IMR-90 (cell line): Measurements from ENCODE around the gene MRPL3. TPM values are rescaled to one million over a fixed set of nuclear protein-coding genes. Genes with fewer than 3 reads are reported as not detected.

Experiments
- ATAC-seq: fragments of 200-7000 bp; cut with Tn5 transposase; 2 replicates; pipeline ENCODE4 v1.9.1; 2020; ENCODE audit warnings: low read depth, mild to moderate bottlenecking, moderate library complexity
- BruUV-seq: library from RNA; stranded (reverse); fragments of 400-500 nt; replicated peaks from 2 replicates; lab custom pipeline; 2021; lab: Mats Ljungman, UMichigan
- CTCF ChIA-PET: fragments of 300-600 bp; formaldehyde crosslinking; extraction: SDS; loops from one replicate; lab custom pipeline; 2021; ENCODE audit warnings: antibody characterized with exemption; lab: Yijun Ruan, JAX
- POLR2A ChIA-PET: fragments of 300-600 bp; sonication (Branson Sonifier 250); formaldehyde crosslinking; loops from one replicate; lab custom pipeline; 2022; ENCODE audit warnings: antibody characterized with exemption; ENCODE audit not compliant: unreplicated experiment; lab: Charles Lee
- DNase-seq: peaks from one replicate; pipeline ENCODE4 v3.0.0; 2013
- H2AFZ ChIP-seq: replicated peaks from 2 replicates; pipeline ENCODE3; 2013; ENCODE audit warnings: low read length, mild to moderate bottlenecking; ENCODE audit not compliant: poor library complexity
- H2AK5ac ChIP-seq: 2 replicates; pipeline ENCODE4 v1.6.1; 2013; ENCODE audit warnings: low read depth, low read length, inconsistent platforms
- H2AK9ac ChIP-seq: replicated peaks from 2 replicates; pipeline ENCODE3; 2013; ENCODE audit warnings: mild to moderate bottlenecking, low read depth, low read length, moderate library complexity; ENCODE audit not compliant: poor library complexity
- H2BK120ac ChIP-seq: 2 replicates; pipeline ENCODE4 v1.6.1; 2013; ENCODE audit warnings: low read depth, low read length, inconsistent platforms
- H2BK15ac ChIP-seq: 3 replicates; pipeline ENCODE4 v1.6.1; 2013; ENCODE audit warnings: low read depth, low read length, inconsistent platforms
- H2BK20ac ChIP-seq: 2 replicates; pipeline ENCODE4 v1.6.1; 2013; ENCODE audit warnings: low read depth, mild to moderate bottlenecking, inconsistent platforms, low read length, moderate library complexity
- H2BK5ac ChIP-seq: 2 replicates; pipeline ENCODE4 v1.6.1; 2013; ENCODE audit warnings: mild to moderate bottlenecking, low read depth, low read length, inconsistent platforms; ENCODE audit not compliant: poor library complexity, severe bottlenecking
- H3K14ac ChIP-seq: replicated peaks from 2 replicates; pipeline ENCODE4 v1.6.1; 2013; ENCODE audit warnings: low read depth, low read length, inconsistent platforms
- H3K18ac ChIP-seq: 2 replicates; pipeline ENCODE4 v1.6.1; 2013; ENCODE audit warnings: low read depth, low read length, control low read depth
- H3K23ac ChIP-seq: 2 replicates; pipeline ENCODE4 v1.6.1; 2013; ENCODE audit warnings: low read depth, low read length, inconsistent platforms
- H3K27ac ChIP-seq: 2 replicates; pipeline ENCODE4 v1.5.1; 2013; ENCODE audit warnings: mild to moderate bottlenecking, control low read depth, low read length; ENCODE audit not compliant: insufficient read depth
- H3K27me3 ChIP-seq: 2 replicates; pipeline ENCODE4 v1.6.1; 2013; ENCODE audit warnings: low read length; ENCODE audit not compliant: control insufficient read depth, insufficient read depth
- H3K36me3 ChIP-seq: 2 replicates; pipeline ENCODE4 v1.6.1; 2013; ENCODE audit warnings: low read length, mixed read lengths; ENCODE audit not compliant: control insufficient read depth, insufficient read depth
- H3K4ac ChIP-seq: 2 replicates; pipeline ENCODE4 v1.6.1; 2013; ENCODE audit warnings: low read depth, low read length, inconsistent platforms
- H3K4me1 ChIP-seq: 2 replicates; pipeline ENCODE4 v1.6.1; 2013; ENCODE audit warnings: low read length, mixed read lengths; ENCODE audit not compliant: control insufficient read depth, insufficient read depth
- H3K4me2 ChIP-seq: 2 replicates; pipeline ENCODE4 v1.6.1; 2013; ENCODE audit warnings: low read depth, mild to moderate bottlenecking, control low read depth, low read length, moderate library complexity
- H3K4me3 ChIP-seq: 2 replicates; pipeline ENCODE4 v1.5.1; 2013; ENCODE audit warnings: low read depth, mild to moderate bottlenecking, control low read depth, low read length, moderate library complexity; ENCODE audit not compliant: insufficient read depth
- H3K56ac ChIP-seq: 2 replicates; pipeline ENCODE4 v1.6.1; 2013; ENCODE audit warnings: low read length, inconsistent platforms; ENCODE audit not compliant: insufficient read depth; ENCODE audit errors: extremely low read depth
- H3K79me1 ChIP-seq, 2 experiments: 2 replicates each; pipeline ENCODE4 v1.6.1; 2013; ENCODE audit warnings: low read length in 2 of 2, inconsistent platforms in 1 of 2, low read depth in 1 of 2
- H3K9ac ChIP-seq: 2 replicates; pipeline ENCODE4 v1.6.1; 2013; ENCODE audit warnings: low read depth, low read length, control low read depth
- H3K9me1 ChIP-seq: 2 replicates; pipeline ENCODE4 v1.6.1; 2013; ENCODE audit warnings: low read length, inconsistent platforms; ENCODE audit not compliant: insufficient read depth
- H3K9me3 ChIP-seq: 2 replicates; pipeline ENCODE4 v1.6.1; 2013; ENCODE audit warnings: low read length; ENCODE audit not compliant: control insufficient read depth, insufficient read depth
- H4K20me1 ChIP-seq: 2 replicates; pipeline ENCODE4 v1.6.1; 2013; ENCODE audit warnings: low read length, inconsistent platforms; ENCODE audit not compliant: insufficient read depth
- H4K5ac ChIP-seq: 2 replicates; pipeline ENCODE4 v1.6.1; 2013; ENCODE audit warnings: mild to moderate bottlenecking, low read depth, low read length, control low read depth
- H4K8ac ChIP-seq, 2 experiments: 2 replicates each; pipeline ENCODE4 v1.6.1; 2013; ENCODE audit warnings: low read depth in 2 of 2, low read length in 2 of 2, control low read depth in 1 of 2, inconsistent platforms in 1 of 2
- H4K91ac ChIP-seq: 2 replicates; pipeline ENCODE4 v1.6.1; 2013; ENCODE audit warnings: low read depth, low read length, inconsistent platforms; ENCODE audit not compliant: insufficient read depth
- WGBS, 2 experiments: methylation state at CpG; one replicate each; pipeline versions ENCODE4 v1.1.5 to v1.1.7; 2013; ENCODE audit warnings: missing lambda C conversion rate in 2 of 2; ENCODE audit not compliant: insufficient read length in 1 of 2; ENCODE audit errors: extremely low coverage in 2 of 2; 5-methylcytosine and 5-hydroxymethylcytosine counted together
- dilution Hi-C: fragments of 300-500 bp; cut with HindIII; formaldehyde crosslinking; loops from one replicate; pipeline ENCODE4 v1.14.3; 2018; ENCODE audit warnings: low sequenced_read_pairs; ENCODE audit not compliant: unreplicated experiment
- in situ Hi-C: fragments of 300-500 bp; cut with MboI; formaldehyde crosslinking; loops from 3 replicates; pipeline ENCODE4 v1.14.3; 2019; ENCODE audit warnings: low sequenced_read_pairs, inconsistent platforms, mixed read lengths
- intact Hi-C: fragments of 100-400 bp; cut with micrococcal nuclease; formaldehyde crosslinking; loops from 2 replicates; pipeline ENCODE4 v1.10.0; 2022
- polyA plus RNA-seq, 3 experiments: library from polyadenylated mRNA; depleted of rRNA; stranded (reverse); fragments of >200 nt; gene quantifications; 2 replicates each; pipeline ENCODE4 v1.2.3, GENCODE V29; 2012; ENCODE audit warnings: low replicate concordance in 1 of 3
- total RNA-seq: library from RNA; depleted of rRNA; stranded (reverse); fragments of >200 nt; gene quantifications from 2 replicates; pipeline ENCODE4 v1.2.3, GENCODE V29; 2012
- TF ChIP-seq, protein P1 (sequence below): conservative IDR thresholded peaks from 2 replicates; pipeline ENCODE4 v1.5.1; 2012; ENCODE audit warnings: mild to moderate bottlenecking, low read depth, low read length, improper control_type of control experiment

The MRPL3 gene
- total and polyA plus RNA-seq, 2 of the 4 experiments (the other 2 are of a cell fraction) = 107 to 206 TPM

DNA sequence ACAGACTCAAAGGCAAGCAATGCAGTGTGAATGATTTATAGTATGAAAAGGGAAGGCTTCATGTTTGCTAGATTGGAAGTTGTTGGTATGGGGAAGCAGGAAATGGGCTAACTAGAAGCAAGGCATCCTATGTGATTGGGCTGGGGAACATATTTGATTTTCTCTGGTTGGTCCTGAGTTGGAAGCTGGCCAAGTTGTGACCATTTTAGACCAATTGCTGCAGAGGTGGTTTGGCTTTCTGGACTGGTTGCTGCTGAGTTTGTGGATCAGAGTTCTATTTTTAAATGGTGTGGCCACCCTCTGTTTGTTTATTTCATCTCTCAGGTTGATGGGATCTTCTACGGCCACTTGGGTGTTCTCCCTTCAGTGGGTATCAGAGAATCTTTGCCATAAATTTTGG, 81.5 kb downstream of the MRPL3 start:
- no peaks in the 10 kb centered on the region for H3K9me1 ChIP-seq
- no peaks in the 10 kb centered on the region for H3K9me3 ChIP-seq
- no peak overlapping the region for H3K4ac ChIP-seq
- intact Hi-C loops (no loop called here), in situ Hi-C loops (no loop called here), dilution Hi-C loops (no loop called here)
- no peaks in the 10 kb centered on the region for H3K4me1 ChIP-seq
- H3K27me3 ChIP-seq = no peaks in the 10 kb centered on the region
- H4K8ac ChIP-seq = no peak overlapping the region
- no peak overlapping the region for H3K4me2 ChIP-seq
- POLR2A ChIA-PET = no interaction called here
- H3K18ac ChIP-seq = no peak overlapping the region
- H3K9ac ChIP-seq = no peak overlapping the region
- H4K20me1 ChIP-seq = no peaks in the 10 kb centered on the region
- H2AFZ ChIP-seq = no peak overlapping the region
- no peak overlapping the region for H2AK9ac ChIP-seq
- no TSS peak for BruUV-seq
- no peaks in the 10 kb centered on the region for H3K36me3 ChIP-seq
- H2BK20ac ChIP-seq = no peak overlapping the region
- H3K4me3 ChIP-seq = no peak overlapping the region
- no peak overlapping the region for H3K23ac ChIP-seq
- H4K91ac ChIP-seq = no peak overlapping the region
- no peak overlapping the region for H3K56ac ChIP-seq
- H2BK120ac ChIP-seq = no peak overlapping the region
- H2BK5ac ChIP-seq = no peak overlapping the region
- H3K27ac ChIP-seq = no peak overlapping the region
- TF ChIP-seq, protein P1, sequence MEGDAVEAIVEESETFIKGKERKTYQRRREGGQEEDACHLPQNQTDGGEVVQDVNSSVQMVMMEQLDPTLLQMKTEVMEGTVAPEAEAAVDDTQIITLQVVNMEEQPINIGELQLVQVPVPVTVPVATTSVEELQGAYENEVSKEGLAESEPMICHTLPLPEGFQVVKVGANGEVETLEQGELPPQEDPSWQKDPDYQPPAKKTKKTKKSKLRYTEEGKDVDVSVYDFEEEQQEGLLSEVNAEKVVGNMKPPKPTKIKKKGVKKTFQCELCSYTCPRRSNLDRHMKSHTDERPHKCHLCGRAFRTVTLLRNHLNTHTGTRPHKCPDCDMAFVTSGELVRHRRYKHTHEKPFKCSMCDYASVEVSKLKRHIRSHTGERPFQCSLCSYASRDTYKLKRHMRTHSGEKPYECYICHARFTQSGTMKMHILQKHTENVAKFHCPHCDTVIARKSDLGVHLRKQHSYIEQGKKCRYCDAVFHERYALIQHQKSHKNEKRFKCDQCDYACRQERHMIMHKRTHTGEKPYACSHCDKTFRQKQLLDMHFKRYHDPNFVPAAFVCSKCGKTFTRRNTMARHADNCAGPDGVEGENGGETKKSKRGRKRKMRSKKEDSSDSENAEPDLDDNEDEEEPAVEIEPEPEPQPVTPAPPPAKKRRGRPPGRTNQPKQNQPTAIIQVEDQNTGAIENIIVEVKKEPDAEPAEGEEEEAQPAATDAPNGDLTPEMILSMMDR = no peak
- CTCF ChIA-PET = no interaction called here
- no peak overlapping the region for H2AK5ac ChIP-seq
- WGBS, 2 experiments = no CpG with 5 or more reads among the region's 1 CpG
- no peaks in the 10 kb centered on the region for H3K79me1 ChIP-seq
- no peak for DNase-seq
- no peak overlapping the region for H2BK15ac ChIP-seq
- ATAC-seq = no peak
- H4K5ac ChIP-seq = no peak overlapping the region
- H3K14ac ChIP-seq = no peak overlapping the region
